Adipocyte (in vitro differentiated cells): Measurements from ENCODE around the gene CACFD1.

Experiments
- DNase-seq: peaks from one replicate; pipeline ENCODE4 v3.0.0-alpha.2; 2015; ENCODE audit warnings: low read depth
- H3K27me3 ChIP-seq: replicated peaks from 2 replicates; pipeline ENCODE4 v1.7.0; 2013; ENCODE audit warnings: mild to moderate bottlenecking, low read length, moderate library complexity; ENCODE audit not compliant: control insufficient read depth, insufficient read depth
- H3K36me3 ChIP-seq: 2 replicates; pipeline ENCODE4 v1.7.0; 2013; ENCODE audit warnings: low read length, mild to moderate bottlenecking, moderate library complexity; ENCODE audit not compliant: control insufficient read depth, insufficient read depth, severe bottlenecking
- H3K4me1 ChIP-seq: 2 replicates; pipeline ENCODE4 v1.7.0; 2013; ENCODE audit warnings: mild to moderate bottlenecking, low read length, moderate library complexity; ENCODE audit not compliant: control insufficient read depth, insufficient read depth
- H3K4me3 ChIP-seq: 2 replicates; pipeline ENCODE4 v1.7.0; 2013; ENCODE audit warnings: mild to moderate bottlenecking, low read length, moderate library complexity
- H3K9ac ChIP-seq: 2 replicates; pipeline ENCODE4 v1.7.0; 2013; ENCODE audit warnings: mild to moderate bottlenecking, low read length, moderate library complexity
- H3K9me3 ChIP-seq: 2 replicates; pipeline ENCODE4 v1.7.0; 2013; ENCODE audit warnings: mild to moderate bottlenecking, low read length, moderate library complexity; ENCODE audit not compliant: control insufficient read depth

Gene CACFD1

DNA sequence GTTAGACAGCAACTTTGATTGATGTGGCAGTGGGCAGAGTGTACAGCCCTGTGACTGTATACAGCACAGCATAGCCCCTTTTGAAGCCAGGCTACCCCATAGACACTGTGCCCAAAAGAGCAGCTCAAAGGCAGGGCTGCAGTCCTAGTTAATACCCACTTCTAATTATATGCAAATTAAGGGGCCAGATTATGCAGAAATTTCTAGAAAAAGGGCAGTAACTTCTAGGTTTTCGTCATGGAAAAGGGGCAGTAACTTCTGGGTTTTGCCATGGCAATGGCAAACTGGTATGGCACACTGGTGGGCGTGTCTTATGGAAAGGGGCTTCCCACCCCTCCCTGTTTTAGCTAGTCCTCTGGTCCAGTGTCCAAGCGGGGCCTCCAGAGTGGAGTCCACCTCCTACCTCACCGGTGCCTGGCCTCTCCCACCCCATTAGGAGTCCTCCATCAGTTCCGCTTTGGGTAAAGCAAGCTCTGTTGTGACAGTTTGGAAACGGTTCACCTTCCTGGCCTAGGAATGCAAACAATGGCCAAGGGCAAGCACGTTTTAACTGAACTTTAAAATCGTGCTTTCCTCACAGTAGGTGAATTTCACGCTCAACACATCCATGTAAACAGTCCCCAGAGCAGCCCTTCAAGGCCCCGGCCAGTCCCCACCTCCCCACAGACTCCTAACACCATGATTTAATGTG lies 32.0 kb upstream of the CACFD1 start:
- Histone ChIP-seq H3K4me1 (no peaks in the 10 kb centered on the region), H3K9ac (no peak overlapping the region), H3K36me3 (no peaks in the 10 kb centered on the region), H3K4me3 (no peak overlapping the region), H3K27me3 (peaks cover 12% of the 10 kb centered on the region), H3K9me3 (no peaks in the 10 kb centered on the region)
- no peak for DNase-seq

GRCh38 chr9:133428617-133429101 lies 31.1 kb upstream of the CACFD1 start:
- H3K4me3 ChIP-seq, result no peak overlapping the region
- H3K27me3 ChIP-seq, result peaks cover 12% of the 10 kb centered on the region
- H3K4me1 ChIP-seq, result no peaks in the 10 kb centered on the region
- no peak overlapping the region for H3K9ac ChIP-seq
- H3K9me3 ChIP-seq, result no peaks in the 10 kb centered on the region
- peak; percentile 39 for DNase-seq
- H3K36me3 ChIP-seq, result no peaks in the 10 kb centered on the region

DNA sequence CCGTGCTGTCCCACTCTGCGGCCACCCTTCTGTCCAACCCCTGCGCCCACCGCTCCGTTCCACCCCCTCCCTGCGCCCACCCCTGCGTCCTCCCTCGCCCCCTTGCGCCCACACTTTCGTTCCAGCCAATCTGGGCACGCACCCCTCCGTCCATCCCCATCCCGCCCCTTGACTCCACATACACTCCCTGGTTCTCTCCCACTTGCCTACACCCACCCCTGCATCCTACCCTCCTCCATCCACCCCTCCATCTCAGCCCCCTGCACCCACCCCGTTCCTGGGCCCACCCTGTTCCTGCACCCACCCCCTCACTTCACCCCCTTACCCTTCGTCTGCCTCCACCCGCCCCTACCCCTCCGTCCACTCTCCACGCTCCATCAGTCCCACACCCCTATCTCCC lies 30.6 kb upstream of the CACFD1 start:
- Histone ChIP-seq H3K27me3 (peaks cover 12% of the 10 kb centered on the region), H3K9me3 (no peaks in the 10 kb centered on the region), H3K9ac (no peak overlapping the region), H3K4me3 (no peak overlapping the region), H3K4me1 (no peaks in the 10 kb centered on the region), H3K36me3 (no peaks in the 10 kb centered on the region)
- no peak for DNase-seq

DNA sequence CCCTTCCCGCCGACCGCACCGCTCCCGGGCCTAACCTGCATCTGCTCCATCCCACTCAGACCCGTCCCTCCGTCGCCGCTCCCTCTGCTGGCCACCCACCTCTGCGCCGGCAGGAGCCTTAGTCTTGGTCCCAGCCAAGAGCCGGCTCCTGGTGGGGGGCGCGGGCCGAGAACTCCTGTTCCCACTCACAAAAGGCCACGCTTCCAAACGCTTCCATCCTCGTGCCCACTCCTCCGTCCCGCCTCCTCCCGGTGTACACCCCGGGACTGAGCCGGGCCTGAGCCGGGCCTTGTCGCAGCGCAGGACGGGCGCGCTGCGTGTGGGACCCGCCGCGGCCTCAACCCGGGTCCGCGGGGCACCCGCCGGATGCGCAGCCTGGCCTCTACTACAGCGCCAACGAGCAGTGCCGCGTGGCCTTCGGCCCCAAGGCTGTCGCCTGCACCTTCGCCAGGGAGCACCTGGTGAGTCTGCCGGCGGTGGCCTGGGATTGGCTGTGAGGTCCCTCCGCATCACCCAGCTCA lies 30.1 kb upstream of the CACFD1 start:
- no peak overlapping the region for H3K9ac ChIP-seq
- no peaks in the 10 kb centered on the region for H3K9me3 ChIP-seq
- no peak overlapping the region for H3K4me3 ChIP-seq
- peak; percentile 10 for DNase-seq
- no peaks in the 10 kb centered on the region for H3K36me3 ChIP-seq
- peaks cover 2% of the 10 kb centered on the region for H3K4me1 ChIP-seq
- peaks cover 12% of the 10 kb centered on the region for H3K27me3 ChIP-seq

GRCh38 chr9:133430244-133430643 lies 29.5 kb upstream of the CACFD1 start:
- Histone ChIP-seq H3K9me3 (no peaks in the 10 kb centered on the region), H3K9ac (no peak overlapping the region), H3K27me3 (peaks cover 12% of the 10 kb centered on the region), H3K4me1 (peaks cover 4% of the 10 kb centered on the region), H3K36me3 (no peaks in the 10 kb centered on the region), H3K4me3 (no peak overlapping the region)
- DNase-seq, result no peak

DNA sequence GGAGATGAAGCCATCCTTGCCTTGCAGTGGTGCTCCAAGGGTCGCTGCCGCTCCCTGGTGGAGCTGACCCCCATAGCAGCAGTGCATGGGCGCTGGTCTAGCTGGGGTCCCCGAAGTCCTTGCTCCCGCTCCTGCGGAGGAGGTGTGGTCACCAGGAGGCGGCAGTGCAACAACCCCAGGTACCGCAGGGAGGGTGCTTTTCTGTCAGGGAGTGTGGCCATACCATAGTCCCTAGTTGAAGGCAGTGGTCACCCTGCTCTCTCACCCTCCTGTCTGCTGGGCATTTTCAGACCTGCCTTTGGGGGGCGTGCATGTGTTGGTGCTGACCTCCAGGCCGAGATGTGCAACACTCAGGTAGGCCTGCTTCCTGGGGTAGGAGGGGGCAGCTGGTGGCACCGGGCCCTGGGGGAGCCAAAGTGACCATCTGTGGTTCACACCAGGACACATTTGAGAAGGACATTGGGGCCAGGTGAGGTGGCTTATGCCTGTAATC lies 26.4 kb upstream of the CACFD1 start:
- DNase-seq, result no peak
- H3K36me3 ChIP-seq, result no peaks in the 10 kb centered on the region
- H3K4me1 ChIP-seq, result peaks cover 4% of the 10 kb centered on the region
- H3K27me3 ChIP-seq, result no peaks in the 10 kb centered on the region
- no peaks in the 10 kb centered on the region for H3K9me3 ChIP-seq
- no peak overlapping the region for H3K4me3 ChIP-seq
- H3K9ac ChIP-seq, result no peak overlapping the region

- H3K4me1 ChIP-seq, result peaks cover 4% of the 10 kb centered on the region
- no peak for DNase-seq
- no peaks in the 10 kb centered on the region for H3K27me3 ChIP-seq
- no peaks in the 10 kb centered on the region for H3K9me3 ChIP-seq
- no peak overlapping the region for H3K4me3 ChIP-seq
- H3K36me3 ChIP-seq, result no peaks in the 10 kb centered on the region
- H3K9ac ChIP-seq, result no peak overlapping the region
These were observed 23.1 kb upstream of the CACFD1 start for GRCh38 chr9:133436681-133437080.

- no peak for DNase-seq
- Histone ChIP-seq H3K9ac (no peak overlapping the region), H3K4me1 (peaks cover 4% of the 10 kb centered on the region), H3K4me3 (no peak overlapping the region), H3K36me3 (no peaks in the 10 kb centered on the region), H3K27me3 (no peaks in the 10 kb centered on the region), H3K9me3 (no peaks in the 10 kb centered on the region)
These were observed 21.8 kb upstream of the CACFD1 start for GRCh38 chr9:133437753-133438531.

DNA sequence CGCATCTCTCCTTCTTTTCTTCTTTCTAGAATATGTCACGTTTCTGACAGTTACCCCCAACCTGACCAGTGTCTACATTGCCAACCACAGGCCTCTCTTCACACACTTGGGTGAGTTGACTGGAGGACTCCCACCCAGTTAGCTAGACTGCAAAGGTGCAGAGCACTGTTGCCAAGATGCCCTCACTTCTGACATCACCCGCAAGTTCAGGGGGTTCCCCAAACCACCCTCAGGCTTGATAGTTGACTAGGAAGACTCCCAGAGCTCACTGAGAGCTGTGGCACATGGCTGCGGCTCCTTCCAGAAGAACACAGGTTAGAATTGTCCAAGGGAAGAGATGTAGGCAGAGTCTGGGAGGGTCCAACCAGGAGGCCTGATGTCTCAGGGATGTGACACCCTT lies 20.4 kb upstream of the CACFD1 start:
- Histone ChIP-seq H3K4me1 (peaks cover 4% of the 10 kb centered on the region), H3K9ac (no peak overlapping the region), H3K27me3 (no peaks in the 10 kb centered on the region), H3K4me3 (no peak overlapping the region), H3K9me3 (no peaks in the 10 kb centered on the region), H3K36me3 (no peaks in the 10 kb centered on the region)
- DNase-seq, result no peak

GRCh38 chr9:133440874-133441273 lies 18.9 kb upstream of the CACFD1 start:
- H3K4me1 ChIP-seq, result no peaks in the 10 kb centered on the region
- no peaks in the 10 kb centered on the region for H3K27me3 ChIP-seq
- no peaks in the 10 kb centered on the region for H3K9me3 ChIP-seq
- no peak for DNase-seq
- H3K36me3 ChIP-seq, result no peaks in the 10 kb centered on the region
- H3K9ac ChIP-seq, result no peak overlapping the region
- no peak overlapping the region for H3K4me3 ChIP-seq

DNA sequence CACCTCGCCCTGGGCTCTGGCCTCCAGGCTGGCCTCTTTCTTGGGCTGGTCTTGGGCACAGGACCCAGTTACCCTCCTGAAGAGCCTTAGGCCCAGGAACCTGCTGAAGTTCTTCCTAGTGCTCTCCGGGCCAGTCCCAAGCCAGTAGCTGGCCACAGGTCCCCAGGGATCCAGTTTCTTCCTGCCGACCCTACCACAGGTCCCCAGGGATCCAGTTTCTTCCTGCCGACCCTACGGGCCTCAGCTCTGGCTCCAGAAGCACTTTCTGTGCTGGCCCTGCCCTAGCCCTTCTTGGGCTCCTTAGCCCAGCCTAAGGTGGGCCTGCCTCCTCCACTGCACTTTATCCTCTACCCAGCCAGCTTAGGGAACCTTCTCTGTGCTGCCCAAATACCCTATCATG lies 18.2 kb upstream of the CACFD1 start:
- H3K4me1 ChIP-seq, result no peaks in the 10 kb centered on the region
- no peak overlapping the region for H3K9ac ChIP-seq
- H3K36me3 ChIP-seq, result no peaks in the 10 kb centered on the region
- H3K27me3 ChIP-seq, result no peaks in the 10 kb centered on the region
- no peak overlapping the region for H3K4me3 ChIP-seq
- DNase-seq, result no peak
- H3K9me3 ChIP-seq, result no peaks in the 10 kb centered on the region
